H1 (cell line): ENCODE data around the gene POLR1F. TPM values are rescaled to one million over a fixed set of nuclear protein-coding genes. Genes with fewer than 3 reads are reported as not detected.

ENCODE experiments used
- CTCF ChIA-PET: fragments of 300-600 bp; sonication (Branson Sonifier 250); formaldehyde crosslinking; loops from one replicate; lab custom pipeline; 2021; ENCODE audit not compliant: partially characterized antibody; lab: Charles Lee
- POLR2A ChIA-PET: fragments of 300-600 bp; sonication (Branson Sonifier 250); formaldehyde crosslinking; loops from one replicate; lab custom pipeline; 2021; ENCODE audit warnings: inconsistent platforms; ENCODE audit not compliant: partially characterized antibody; lab: Charles Lee
- DNase-seq, 2 experiments: peaks; one replicate each; pipeline versions ENCODE4 v3.0.0 to v3.0.0-alpha.2; 2010 to 2022; ENCODE audit warnings: low spot score in 2 of 2, low read depth in 1 of 2, mixed read lengths in 1 of 2
- FAIRE-seq: peaks from 2 replicates; lab custom pipeline; 2011; peaks lifted over from hg19 to GRCh38; lab: Jason Lieb, UNC
- H2AFZ ChIP-seq: 2 replicates; pipeline ENCODE4 v1.8.1; 2012; ENCODE audit warnings: low read length, inconsistent platforms
- H2AK5ac ChIP-seq: 2 replicates; pipeline ENCODE4 v1.6.1; 2013; ENCODE audit warnings: low read depth, low read length
- H2BK120ac ChIP-seq: replicated peaks from 2 replicates; pipeline ENCODE3; 2013; ENCODE audit warnings: low read depth, low read length, inconsistent platforms
- H2BK12ac ChIP-seq: 2 replicates; pipeline ENCODE4 v1.6.1; 2013; ENCODE audit warnings: low read depth, low read length
- H2BK15ac ChIP-seq: 2 replicates; pipeline ENCODE4 v1.6.1; 2013; ENCODE audit warnings: low read length
- H2BK20ac ChIP-seq: 2 replicates; pipeline ENCODE4 v1.6.1; 2013; ENCODE audit warnings: low read length
- H2BK5ac ChIP-seq: 2 replicates; pipeline ENCODE4 v1.6.1; 2013; ENCODE audit warnings: low read depth, low read length
- H3K14ac ChIP-seq: 2 replicates; pipeline ENCODE4 v1.6.1; 2013; ENCODE audit warnings: inconsistent platforms; ENCODE audit not compliant: insufficient read length
- H3K18ac ChIP-seq: 2 replicates; pipeline ENCODE4 v1.6.1; 2013; ENCODE audit warnings: low read length; ENCODE audit errors: extremely low read depth
- H3K23ac ChIP-seq: 2 replicates; pipeline ENCODE4 v1.6.1; 2013; ENCODE audit warnings: inconsistent platforms; ENCODE audit not compliant: insufficient read length
- H3K23me2 ChIP-seq: 2 replicates; pipeline ENCODE4 v1.6.1; 2013; ENCODE audit warnings: low read depth, low read length
- H3K27ac ChIP-seq: 2 replicates; pipeline ENCODE4 v1.6.1; 2011; ENCODE audit warnings: low read depth, low read length, inconsistent platforms
- H3K27me3 ChIP-seq, 4 experiments: replicated peaks in 1 of 4; 1 replicate in 1 of 4; 2 replicates in 3 of 4; pipeline versions ENCODE4 v1.6.1 to v1.8.1; 2011 to 2013; ENCODE audit warnings: low read length in 3 of 4, mild to moderate bottlenecking in 3 of 4, inconsistent platforms in 2 of 4, mixed read lengths in 2 of 4, moderate library complexity in 1 of 4; ENCODE audit not compliant: control insufficient read depth in 3 of 4, insufficient read depth in 3 of 4; ENCODE audit errors: extremely low read depth in 1 of 4
- H3K36me3 ChIP-seq, 4 experiments: 2 replicates each; pipeline versions ENCODE4 v1.6.1 to v1.8.1; 2011 to 2013; ENCODE audit warnings: mild to moderate bottlenecking in 4 of 4, low read length in 3 of 4, moderate library complexity in 2 of 4, control low read depth in 1 of 4, inconsistent platforms in 1 of 4; ENCODE audit not compliant: insufficient read depth in 4 of 4, control insufficient read depth in 2 of 4
- H3K4ac ChIP-seq: replicated peaks from 2 replicates; pipeline ENCODE3; 2013; ENCODE audit warnings: low read length, low read depth, mixed read lengths, inconsistent platforms; ENCODE audit not compliant: insufficient read length
- H3K4me1 ChIP-seq, 4 experiments: replicated peaks in 1 of 4; 1 replicate in 1 of 4; 2 replicates in 3 of 4; pipeline versions ENCODE4 v1.6.1 to v1.8.1; 2011 to 2013; ENCODE audit warnings: low read length in 3 of 4, inconsistent platforms in 2 of 4, mixed read lengths in 1 of 4; ENCODE audit not compliant: insufficient read depth in 4 of 4, control insufficient read depth in 3 of 4
- H3K4me2 ChIP-seq, 2 experiments: 2 replicates each; pipeline versions ENCODE4 v1.6.1 to v1.8.1; 2011 to 2013; ENCODE audit warnings: low read depth in 2 of 2, low read length in 2 of 2, control low read depth in 1 of 2, inconsistent platforms in 1 of 2, mild to moderate bottlenecking in 1 of 2; ENCODE audit not compliant: insufficient read depth in 1 of 2
- H3K4me3 ChIP-seq, 4 experiments: fragments of 200-600, 300-600 bp in 1 of 4; sonication (generic), shearing (Covaris generic), sonication (Bioruptor Twin) in 1 of 4; 2 replicates each; pipeline versions ENCODE4 v1.5.1 to v1.8.1; 2011 to 2016; ENCODE audit warnings: low read length in 4 of 4, low read depth in 3 of 4, control low read depth in 2 of 4, inconsistent platforms in 2 of 4, mild to moderate bottlenecking in 2 of 4, mixed read lengths in 1 of 4, moderate library complexity in 1 of 4; ENCODE audit not compliant: insufficient read depth in 2 of 4; ENCODE audit errors: extremely low read depth in 1 of 4
- H3K56ac ChIP-seq: replicated peaks from 2 replicates; pipeline ENCODE3; 2013; ENCODE audit warnings: low read depth, mild to moderate bottlenecking, mixed read lengths, low read length, inconsistent platforms; ENCODE audit not compliant: insufficient read length
- H3K79me1 ChIP-seq: 2 replicates; pipeline ENCODE4 v1.6.1; 2013; ENCODE audit warnings: low read depth, low read length, control low read depth
- H3K79me2 ChIP-seq, 2 experiments: 2 replicates each; pipeline versions ENCODE4 v1.6.1 to v1.8.1; 2012 to 2013; ENCODE audit warnings: low read length in 2 of 2, mild to moderate bottlenecking in 2 of 2, inconsistent platforms in 1 of 2; ENCODE audit not compliant: insufficient read depth in 2 of 2, control insufficient read depth in 1 of 2
- H3K9ac ChIP-seq, 4 experiments: replicated peaks in 1 of 4; 1 replicate in 1 of 4; 2 replicates in 3 of 4; pipeline versions ENCODE4 v1.6.1 to v1.8.1; 2011 to 2013; ENCODE audit warnings: low read depth in 3 of 4, low read length in 3 of 4, control low read depth in 2 of 4, mild to moderate bottlenecking in 2 of 4, moderate library complexity in 2 of 4, inconsistent platforms in 1 of 4; ENCODE audit errors: extremely low read depth in 1 of 4
- H3K9me3 ChIP-seq, 2 experiments: 2 replicates each; pipeline versions ENCODE4 v1.6.1 to v1.8.1; 2012 to 2013; ENCODE audit warnings: mild to moderate bottlenecking in 2 of 2, moderate library complexity in 2 of 2, control low read depth in 1 of 2, inconsistent platforms in 1 of 2, low read depth in 1 of 2, low read length in 1 of 2, mixed read lengths in 1 of 2; ENCODE audit not compliant: insufficient read depth in 2 of 2
- H4K20me1 ChIP-seq, 2 experiments: replicated peaks in 1 of 2; 2 replicates each; pipeline versions ENCODE3 to v1.8.1; 2011 to 2013; ENCODE audit warnings: inconsistent platforms in 2 of 2, low read length in 2 of 2, mild to moderate bottlenecking in 1 of 2; ENCODE audit not compliant: insufficient read depth in 2 of 2, control insufficient read depth in 1 of 2
- H4K5ac ChIP-seq: 2 replicates; pipeline ENCODE4 v1.6.1; 2013; ENCODE audit warnings: low read length, low read depth, mixed read lengths, inconsistent platforms; ENCODE audit not compliant: insufficient read length
- H4K8ac ChIP-seq: 2 replicates; pipeline ENCODE4 v1.8.0; 2013; ENCODE audit warnings: mild to moderate bottlenecking, moderate library complexity, low read length, inconsistent platforms; ENCODE audit not compliant: insufficient read depth; ENCODE audit errors: extremely low read depth
- H4K91ac ChIP-seq: replicated peaks from 2 replicates; pipeline ENCODE3; 2013; ENCODE audit warnings: low read length, mixed read lengths, inconsistent platforms; ENCODE audit not compliant: insufficient read length
- EGR1 ChIP-seq: IDR thresholded peaks from 2 replicates; pipeline ENCODE4 v1.6.1; 2011; ENCODE audit warnings: low read depth, low read length, borderline replicate concordance
- FOSL1 ChIP-seq: IDR thresholded peaks from 2 replicates; pipeline ENCODE4 v1.6.1; 2011; ENCODE audit warnings: mild to moderate bottlenecking, low read depth, low read length, moderate library complexity; ENCODE audit not compliant: insufficient read depth
- GTF2F1 ChIP-seq: IDR thresholded peaks from 2 replicates; pipeline ENCODE4 v1.6.1; 2012; ENCODE audit warnings: low read depth, low read length, improper control_type of control experiment, borderline replicate concordance
- POU5F1 ChIP-seq: IDR thresholded peaks from 2 replicates; pipeline ENCODE4 v1.6.1; 2011; ENCODE audit warnings: low read depth, mild to moderate bottlenecking, low read length, moderate library complexity
- RAD21 ChIP-seq, 2 experiments: IDR thresholded peaks in 1 of 2; conservative IDR thresholded peaks in 1 of 2; 2 replicates each; pipeline ENCODE4 v1.6.1; 2011; ENCODE audit warnings: low read depth in 2 of 2, low read length in 2 of 2, improper control_type of control experiment in 1 of 2, inconsistent platforms in 1 of 2, mild to moderate bottlenecking in 1 of 2, moderate library complexity in 1 of 2
- SIN3A ChIP-seq, 2 experiments: IDR thresholded peaks in 1 of 2; conservative IDR thresholded peaks in 1 of 2; 2 replicates each; pipeline ENCODE4 v1.6.1; 2011 to 2012; ENCODE audit warnings: low read length in 2 of 2, improper control_type of control experiment in 1 of 2, low read depth in 1 of 2, mild to moderate bottlenecking in 1 of 2
- SIX5 ChIP-seq: IDR thresholded peaks from 2 replicates; pipeline ENCODE4 v1.6.1; 2011; ENCODE audit warnings: mild to moderate bottlenecking, low read depth, low read length
- SRF ChIP-seq: IDR thresholded peaks from 2 replicates; pipeline ENCODE4 v1.6.1; 2011; ENCODE audit warnings: mild to moderate bottlenecking, low read depth, low read length, moderate library complexity
- TAF1 ChIP-seq: IDR thresholded peaks from 2 replicates; pipeline ENCODE4 v1.6.1; 2011; ENCODE audit warnings: mild to moderate bottlenecking, low read depth, low read length
- WGBS, 2 experiments: shearing (Covaris generic) in 1 of 2; methylation state at CpG; one replicate each; pipeline versions ENCODE4 v1.1.6 to v1.1.7; 2013 to 2015; ENCODE audit warnings: low lambda C conversion rate in 2 of 2, mixed read lengths in 2 of 2, inconsistent platforms in 1 of 2, low coverage in 1 of 2, missing lambda C conversion rate in 1 of 2; ENCODE audit not compliant: insufficient replicate concordance in 2 of 2, insufficient coverage in 1 of 2, insufficient read length in 1 of 2; ENCODE audit errors: extremely low coverage in 1 of 2, missing lambda C conversion rate in 1 of 2; 5-methylcytosine and 5-hydroxymethylcytosine counted together
- polyA plus RNA-seq, 7 experiments: library from polyadenylated mRNA; depleted of rRNA in 3 of 7; stranded (reverse) in 5 of 7; unstranded in 2 of 7; fragments of >200 nt in 5 of 7; fragments of 200-250 nt in 2 of 7; gene quantifications; 1 replicate in 5 of 7; 2 replicates in 1 of 7; 4 replicates in 1 of 7; pipeline versions ENCODE4 v1.2.1 to v1.2.3, GENCODE V29; 2011 to 2013; ENCODE audit warnings: missing spikeins in 2 of 7, mixed read lengths in 2 of 7
- total RNA-seq: library from RNA; stranded (reverse); fragmentation: NEBNext Ultra II Directional; extraction: Animal tissue kit (Norgen Biotek cat#: 25700); gene quantifications from 2 replicates; pipeline ENCODE4 v1.2.1, GENCODE V29; 2021
- TF ChIP-seq, protein P1 (sequence below): IDR thresholded peaks from 2 replicates; pipeline ENCODE4 v1.6.1; 2011; ENCODE audit warnings: low read depth, mild to moderate bottlenecking, low read length; ENCODE audit not compliant: insufficient read depth
- TF ChIP-seq, protein P2 (sequence below): IDR thresholded peaks from 2 replicates; pipeline ENCODE4 v1.6.1; 2012; ENCODE audit warnings: low read length, inconsistent platforms

The POLR1F gene
- total and polyA plus RNA-seq, 2 of the 8 experiments (the other 6 are each of a cell fraction or from before 2014, with no cell fraction given), result 11.2 to 24.6 TPM

DNA sequence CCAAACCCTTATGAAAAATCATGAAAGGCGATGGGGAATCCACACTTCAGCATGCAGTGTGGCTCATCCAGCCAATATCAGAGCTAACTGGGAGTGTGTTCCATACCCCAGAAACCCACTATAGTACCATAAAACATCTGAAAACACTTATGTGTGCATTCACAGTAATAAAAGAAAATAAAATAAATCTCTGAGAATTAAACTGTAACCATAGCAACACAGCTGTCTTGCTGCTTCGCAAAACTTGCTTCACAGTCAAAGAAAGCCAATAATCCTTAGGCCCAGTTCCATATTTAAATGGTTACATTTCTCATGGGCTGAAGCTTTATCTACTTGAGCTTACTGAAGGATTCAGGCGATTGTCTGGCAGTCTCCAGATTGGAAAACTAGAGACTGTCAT lies 19.9 kb upstream of the POLR1F start:
- H4K5ac ChIP-seq, result no peak overlapping the region
- no peak overlapping the region for H3K18ac ChIP-seq
- H3K9me3 ChIP-seq, result no peaks in the 10 kb centered on the region
- ChIA-PET POLR2A (interaction anchor here (0.8 kb wide), 1 partner anchor 14 kb away, joined by 3 read pairs; no protein-coding TSS in a partner anchor), CTCF (interaction anchor here (0.5 to 2.3 kb wide), 7 partner anchors 13 to 923 kb away, joined by 3 to 7 read pairs (median 4); partner anchors contain the start of gene POLR1F)
- H2BK12ac ChIP-seq, result no peak overlapping the region
- WGBS, 2 experiments, result 87% methylated on average over 3 of the region's 3 CpGs; no CpG with 5 or more reads in 1 of the 2 experiments
- H3K27ac ChIP-seq, result no peak overlapping the region
- no peak overlapping the region for H3K4me3 ChIP-seq
- H2AFZ ChIP-seq, result no peak overlapping the region
- H3K79me2 ChIP-seq, result no peaks in the 10 kb centered on the region
- H3K36me3 ChIP-seq, result no peaks in the 10 kb centered on the region
- H3K23ac ChIP-seq, result no peak overlapping the region
- no peak overlapping the region for H3K9ac ChIP-seq
- no peaks in the 10 kb centered on the region for H3K23me2 ChIP-seq
- no peak overlapping the region for H2BK5ac ChIP-seq
- no peak overlapping the region for H4K91ac ChIP-seq
- H3K4me2 ChIP-seq, result no peak overlapping the region
- H3K14ac ChIP-seq, result no peak overlapping the region
- no peak overlapping the region for H2BK20ac ChIP-seq
- no peaks in the 10 kb centered on the region for H3K79me1 ChIP-seq
- H2BK15ac ChIP-seq, result no peak overlapping the region
- no peak for DNase-seq
- no peak overlapping the region for H3K4ac ChIP-seq
- no peaks in the 10 kb centered on the region for H4K20me1 ChIP-seq
- no peaks in the 10 kb centered on the region for H3K27me3 ChIP-seq
- FAIRE-seq, result no peak
- no peaks in the 10 kb centered on the region for H3K4me1 ChIP-seq
- H2BK120ac ChIP-seq, result no peak overlapping the region
- H2AK5ac ChIP-seq, result no peak overlapping the region
- H4K8ac ChIP-seq, result no peak overlapping the region
- no peak overlapping the region for H3K56ac ChIP-seq
- no peak for TF ChIP-seq GTF2F1
- TF ChIP-seq, protein P1, sequence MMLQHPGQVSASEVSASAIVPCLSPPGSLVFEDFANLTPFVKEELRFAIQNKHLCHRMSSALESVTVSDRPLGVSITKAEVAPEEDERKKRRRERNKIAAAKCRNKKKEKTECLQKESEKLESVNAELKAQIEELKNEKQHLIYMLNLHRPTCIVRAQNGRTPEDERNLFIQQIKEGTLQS, result no peak
- TF ChIP-seq, protein P2, sequence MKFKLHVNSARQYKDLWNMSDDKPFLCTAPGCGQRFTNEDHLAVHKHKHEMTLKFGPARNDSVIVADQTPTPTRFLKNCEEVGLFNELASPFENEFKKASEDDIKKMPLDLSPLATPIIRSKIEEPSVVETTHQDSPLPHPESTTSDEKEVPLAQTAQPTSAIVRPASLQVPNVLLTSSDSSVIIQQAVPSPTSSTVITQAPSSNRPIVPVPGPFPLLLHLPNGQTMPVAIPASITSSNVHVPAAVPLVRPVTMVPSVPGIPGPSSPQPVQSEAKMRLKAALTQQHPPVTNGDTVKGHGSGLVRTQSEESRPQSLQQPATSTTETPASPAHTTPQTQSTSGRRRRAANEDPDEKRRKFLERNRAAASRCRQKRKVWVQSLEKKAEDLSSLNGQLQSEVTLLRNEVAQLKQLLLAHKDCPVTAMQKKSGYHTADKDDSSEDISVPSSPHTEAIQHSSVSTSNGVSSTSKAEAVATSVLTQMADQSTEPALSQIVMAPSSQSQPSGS, result no peak
- no peak for TF ChIP-seq POU5F1
- TF ChIP-seq EGR1, result no peak
- no peak for TF ChIP-seq RAD21 (IDR thresholded peaks at IDR 0.05 in 1 of 2, conservative IDR thresholded peaks at IDR 0.05 in 1 of 2; ENCODE audit: low read depth in 2 of 2, low read length in 2 of 2)
- no peak for TF ChIP-seq SRF
- TF ChIP-seq FOSL1, result no peak
- TF ChIP-seq TAF1, result no peak
- TF ChIP-seq SIN3A (conservative IDR thresholded peaks at IDR 0.05 in 1 of 2, IDR thresholded peaks at IDR 0.05 in 1 of 2; ENCODE audit: low read depth in 1 of 2, low read length in 2 of 2), result no peak
- no peak for TF ChIP-seq SIX5
